Measurements from ENCODE around the gene CACNG4.

- TF ChIP-seq ZNF565 (CRISPR knock-in tag; conservative IDR thresholded peaks at IDR 0.05; ENCODE audit: low read depth) (no peak), PPARA (CRISPR knock-in tag; IDR thresholded peaks at IDR 0.05; ENCODE audit: borderline replicate concordance) (no peak), ZNF8 (CRISPR knock-in tag; IDR thresholded peaks at IDR 0.05) (no peak), ZFP3 (CRISPR knock-in tag; IDR thresholded peaks at IDR 0.05) (no peak), ESRRG (CRISPR knock-in tag; IDR thresholded peaks at IDR 0.05) (no peak), ZC3H10 (CRISPR knock-in tag; IDR thresholded peaks at IDR 0.05) (no peak), RARB (CRISPR knock-in tag; IDR thresholded peaks at IDR 0.05) (no peak), POU6F1 (CRISPR knock-in tag; IDR thresholded peaks at IDR 0.05; ENCODE audit: borderline replicate concordance, low read depth) (no peak), CREB5 (CRISPR knock-in tag; IDR thresholded peaks at IDR 0.05; ENCODE audit: low read depth) (no peak), TCF4 (CRISPR knock-in tag; IDR thresholded peaks at IDR 0.05; ENCODE audit: borderline replicate concordance) (no peak), ZNF70 (CRISPR knock-in tag; IDR thresholded peaks at IDR 0.05) (no peak), ISL1 (CRISPR knock-in tag; IDR thresholded peaks at IDR 0.05) (no peak), ARNTL (CRISPR knock-in tag; IDR thresholded peaks at IDR 0.05; ENCODE audit: borderline replicate concordance, low read depth) (no peak)
Measured at GRCh38 chr17:66925811-66926500, 38.6 kb upstream of the CACNG4 start.

Data from SK-N-SH treated with all-trans-retinoic acid at 6 μM for 48 hours (cell line).